Measurements from ENCODE around the gene NAT9.

The NAT9 gene

DNA sequence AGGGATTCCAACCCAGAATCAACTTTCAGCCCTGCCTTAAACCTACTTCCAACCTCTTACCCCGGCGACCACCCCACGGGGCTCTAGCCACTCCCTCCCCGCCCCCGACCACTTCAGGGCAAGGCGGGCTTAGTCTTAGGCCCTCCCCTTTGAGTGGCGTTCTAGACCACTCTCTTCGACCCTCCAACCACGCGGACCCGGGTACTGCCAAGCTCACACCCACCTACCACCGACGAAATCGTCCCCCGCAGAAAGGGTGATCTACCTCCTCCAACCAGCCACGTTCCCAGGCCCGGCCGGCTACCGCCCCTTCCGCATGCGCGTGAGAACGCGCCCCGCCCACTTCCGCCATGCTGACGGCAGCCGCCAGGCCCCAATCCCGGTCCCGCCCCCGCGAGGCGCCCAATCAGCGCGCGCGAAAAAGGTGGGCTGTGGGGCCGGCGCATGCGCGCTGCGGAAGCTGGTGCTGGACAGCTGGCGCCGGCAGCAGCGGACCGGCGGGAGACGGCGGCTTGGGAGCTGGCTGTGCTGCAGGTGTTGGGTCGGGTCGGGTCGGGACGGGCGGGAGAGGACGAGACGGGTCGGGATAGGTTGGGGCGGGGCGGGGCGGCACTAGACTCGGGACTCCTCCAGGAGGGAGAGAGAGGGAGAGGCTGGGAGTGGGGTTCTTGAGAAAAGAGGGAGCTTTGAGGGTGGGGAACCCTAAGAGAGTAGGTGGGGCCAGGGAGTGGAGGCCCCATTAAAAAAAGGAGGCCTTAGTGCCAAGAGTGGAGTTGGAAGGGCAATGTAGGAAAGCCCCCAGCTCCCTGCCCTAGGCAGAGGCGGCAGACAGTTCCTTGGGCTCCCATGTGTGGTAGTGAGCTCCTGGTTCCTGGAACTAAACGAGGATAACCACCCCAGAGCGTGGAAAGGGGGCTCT, at the start of gene NAT9:
NAT9 (minus strand) TSS at position 302 of the 919 bp plus-strand sequence. CDS start 647 bp downstream, outside the sequence.
- peak; percentile 93 for DNase-seq (ENCODE audit: low read depth)

DNA sequence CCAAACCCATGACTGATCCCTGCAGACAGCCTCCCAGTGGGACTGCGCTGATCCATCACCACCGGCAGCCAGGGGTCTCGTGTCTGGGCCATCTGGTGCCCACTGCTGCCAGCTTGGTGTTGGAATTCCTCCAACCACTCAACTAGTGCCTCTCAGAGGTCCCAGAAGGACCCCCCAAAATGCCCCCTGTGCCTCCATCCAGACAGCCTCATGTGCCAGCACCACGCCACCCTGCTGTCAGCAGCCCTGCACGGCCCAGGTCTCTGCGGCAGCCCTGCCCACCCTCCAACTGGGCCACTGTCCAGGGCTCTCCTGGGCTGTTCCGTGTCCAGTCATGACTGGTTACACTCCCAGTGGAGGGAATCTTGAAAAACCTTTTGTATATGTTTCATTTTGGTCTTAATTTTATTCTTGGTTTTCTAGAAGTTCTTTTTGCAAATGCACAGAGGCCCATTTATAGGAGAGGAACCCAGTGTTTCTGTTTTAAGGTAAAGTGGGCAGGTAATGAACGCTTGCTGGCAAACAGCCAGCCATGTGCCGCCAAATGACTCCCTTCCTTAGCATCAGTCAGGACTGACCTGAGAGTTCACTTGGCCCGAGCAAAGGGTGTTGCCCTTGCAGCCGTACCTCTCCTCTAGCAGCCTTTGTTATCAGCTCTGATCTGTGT, 48.9 kb upstream of the NAT9 start:
- no peak for DNase-seq (ENCODE audit: low read depth)

DNA sequence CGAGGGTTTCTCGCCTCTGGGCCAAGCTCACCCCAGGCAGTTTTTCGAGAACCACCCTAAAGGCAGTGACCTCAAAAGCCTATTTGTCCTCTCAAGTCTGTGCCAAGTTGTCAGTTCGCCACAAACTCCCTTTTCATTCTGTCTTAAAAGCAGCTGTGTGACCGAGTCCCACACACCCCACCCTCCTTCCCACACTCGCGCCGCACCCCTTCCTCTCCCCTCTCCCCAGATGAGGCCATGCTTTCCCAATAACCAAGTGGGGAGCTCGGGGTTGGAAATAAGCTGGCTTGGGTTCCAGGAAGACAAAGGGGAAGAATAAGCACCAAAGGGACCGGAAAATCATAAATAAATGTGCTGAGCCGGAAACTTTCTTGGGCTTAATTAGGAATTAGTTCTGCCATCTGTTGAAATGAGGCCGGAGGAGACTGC, 46.8 kb upstream of the NAT9 start:
- no peak for DNase-seq (ENCODE audit: low read depth)

GRCh38 chr17:74822335-74822938, 46.3 kb upstream of the NAT9 start:
- DNase-seq (ENCODE audit: low read depth): no peak

DNA sequence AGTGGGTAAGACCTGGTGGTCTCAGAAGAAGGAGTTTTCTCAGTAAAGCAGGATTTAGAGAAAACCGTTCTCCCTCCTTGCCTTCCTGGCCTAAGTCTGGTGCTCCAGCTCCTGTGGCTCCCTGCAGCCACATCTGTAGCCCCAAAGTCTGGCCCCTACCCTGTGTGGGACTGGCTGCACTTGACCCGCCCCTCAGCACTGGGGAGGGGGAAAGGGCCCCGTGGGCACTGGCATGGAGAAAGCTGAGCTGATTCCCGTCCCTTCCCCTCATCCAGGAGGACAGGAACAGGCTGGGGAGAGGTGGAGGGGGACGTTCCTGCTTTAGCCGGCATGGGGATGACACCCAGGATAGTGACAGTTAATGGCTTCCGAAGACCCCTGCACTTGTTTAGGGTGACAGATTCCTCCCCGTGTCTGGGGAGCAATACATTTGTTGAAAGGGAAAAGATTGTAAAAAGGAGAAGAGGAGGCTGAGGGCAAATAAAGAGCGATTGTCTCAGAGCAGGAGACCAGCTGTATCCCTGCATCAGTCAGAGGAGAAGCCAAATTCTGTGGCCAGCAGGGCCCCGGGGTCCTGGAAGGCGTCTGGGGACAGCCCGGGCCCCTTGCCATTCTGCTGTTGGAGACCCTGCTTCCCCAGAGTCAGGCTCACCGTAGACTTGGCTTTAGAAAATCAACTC, 45.6 kb upstream of the NAT9 start:
- DNase-seq (ENCODE audit: low read depth): no peak

DNA sequence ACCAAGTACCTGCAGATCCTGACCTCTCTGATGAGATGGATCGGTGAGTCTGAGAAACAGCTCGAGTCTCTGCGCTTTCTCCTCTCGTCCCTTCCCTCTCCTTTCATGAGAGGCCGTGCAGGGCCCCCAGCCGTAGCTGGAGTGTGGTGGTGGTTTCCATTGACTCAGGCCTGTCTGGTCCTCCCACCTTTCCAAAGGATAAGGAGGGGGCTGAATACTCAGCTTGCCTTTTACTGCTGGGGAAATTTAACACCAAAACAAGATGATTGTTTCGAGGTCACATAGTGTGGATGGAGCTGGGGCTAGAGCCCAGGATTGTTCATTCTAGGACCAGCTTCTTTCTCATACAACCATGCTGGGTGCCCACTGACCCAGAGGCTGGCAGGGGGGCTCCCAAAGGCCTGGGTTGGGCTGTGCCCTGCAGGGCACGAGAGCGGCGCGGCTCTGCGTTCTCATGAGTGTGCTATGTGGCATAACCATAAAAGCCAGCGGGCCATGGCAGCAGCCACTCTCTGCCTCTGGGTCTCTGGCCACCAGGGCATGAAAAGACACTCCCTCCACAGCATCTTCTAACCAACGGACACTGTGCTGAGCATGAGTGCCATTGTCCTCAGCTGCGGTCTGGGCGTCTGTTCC, 43.8 kb upstream of the NAT9 start:
- DNase-seq (ENCODE audit: low read depth): no peak

DNA sequence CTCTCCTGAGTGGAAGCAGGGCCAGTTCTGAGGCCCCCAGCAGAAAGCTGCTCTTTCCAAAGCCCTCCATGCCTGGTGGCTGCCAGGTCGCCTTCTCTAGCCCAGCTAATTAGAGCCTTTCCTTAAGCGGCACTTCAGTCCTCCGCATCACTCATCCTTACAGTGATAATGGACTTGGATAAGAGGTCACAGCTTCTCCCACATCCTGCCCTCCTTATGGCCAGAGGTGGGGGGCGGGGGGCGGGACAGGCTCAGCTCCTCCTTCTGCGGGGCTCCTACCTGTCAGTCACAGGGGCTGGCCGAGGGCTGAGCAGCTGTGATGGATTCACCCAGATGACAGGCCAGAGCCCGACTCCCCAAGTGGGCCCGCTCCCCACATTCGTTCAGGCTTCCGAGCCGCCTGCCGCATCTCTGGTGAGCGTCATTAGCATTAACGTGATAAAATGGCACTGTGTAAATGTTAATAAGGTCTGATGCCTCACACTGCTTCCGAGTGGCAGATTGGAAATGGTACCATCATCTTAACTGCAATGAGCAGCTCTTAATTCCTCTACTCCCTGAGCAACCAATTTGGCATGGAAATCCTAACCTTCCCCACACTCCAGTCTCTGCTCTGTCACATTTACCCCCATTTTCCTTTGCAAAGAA, 42.3 kb upstream of the NAT9 start:
- DNase-seq (ENCODE audit: low read depth): no peak

DNA sequence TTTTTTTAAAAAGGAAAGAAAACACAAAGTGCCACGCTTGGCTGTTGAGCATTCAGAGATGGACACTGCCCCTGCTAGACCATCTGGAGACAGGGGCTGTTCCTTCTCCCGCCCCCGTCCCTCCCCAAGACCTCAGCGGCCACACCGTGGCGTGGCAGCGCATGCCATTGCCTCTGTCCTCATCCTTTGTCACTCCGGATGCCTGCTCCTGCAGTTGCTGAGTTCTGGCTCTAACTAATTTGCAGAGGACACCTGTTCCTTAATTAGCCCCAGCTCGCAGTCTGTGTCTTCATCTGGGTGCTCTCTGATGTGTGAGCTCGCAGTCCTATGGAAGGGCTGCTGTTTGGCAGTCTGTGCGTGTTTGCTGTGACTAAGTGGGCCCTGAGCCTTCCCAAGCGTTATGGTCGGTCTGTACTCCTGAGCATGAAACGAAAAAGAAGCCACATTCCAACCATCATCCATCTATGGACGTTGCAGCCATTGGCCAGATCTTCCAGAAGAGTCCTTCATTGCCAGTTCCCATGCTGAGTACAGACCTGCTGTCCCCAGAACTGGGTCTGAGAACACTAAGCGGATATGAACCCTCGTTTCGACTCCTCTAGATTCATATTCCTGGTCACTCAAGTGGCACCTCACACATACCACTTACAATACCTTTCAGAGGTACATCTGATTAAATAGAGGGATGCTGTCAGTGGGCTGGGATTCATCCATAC, 40.9 kb upstream of the NAT9 start:
- DNase-seq (ENCODE audit: low read depth): no peak

DNA sequence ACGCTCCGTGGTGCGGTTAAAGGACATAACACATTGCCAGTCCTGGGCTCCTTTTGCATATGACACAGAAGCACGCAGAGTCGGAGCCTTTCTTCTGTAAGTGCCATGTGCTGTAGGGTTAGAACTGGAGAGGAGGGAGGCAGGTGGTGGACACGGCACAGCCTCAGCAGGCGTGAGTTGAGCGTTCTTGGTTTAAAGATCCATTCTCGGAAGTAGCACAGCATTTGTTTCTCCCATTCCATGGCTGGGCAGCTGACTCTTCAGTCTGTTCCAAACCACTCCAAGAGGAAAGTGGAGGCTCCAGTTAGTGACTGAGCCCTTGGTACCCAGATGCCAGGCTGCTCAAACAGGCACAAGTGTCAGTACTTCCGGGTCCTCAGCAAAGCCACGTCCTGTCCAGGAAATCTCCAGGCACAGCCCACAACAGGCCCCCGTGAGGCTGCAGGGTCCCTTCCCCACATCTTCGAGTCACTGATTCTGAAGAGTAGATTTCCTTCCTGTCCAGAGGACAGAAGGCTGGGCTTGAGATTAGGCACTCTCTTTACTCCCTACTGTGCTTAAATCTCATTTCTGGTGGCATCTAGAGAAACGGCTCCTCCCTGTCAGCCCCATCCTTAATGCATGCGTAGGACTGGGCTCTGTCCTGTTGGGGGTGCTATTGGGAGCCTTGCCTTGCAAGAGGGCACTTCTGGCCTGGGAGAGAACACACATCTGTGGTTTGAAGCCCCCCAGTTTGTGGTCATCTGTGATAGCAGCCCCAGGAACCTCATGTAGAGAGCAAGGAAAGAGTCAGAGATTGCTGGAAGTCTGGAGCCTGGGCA, 39.6 kb upstream of the NAT9 start:
- no peak for DNase-seq (ENCODE audit: low read depth)

- DNase-seq (ENCODE audit: low read depth): no peak
These were observed 38.9 kb upstream of the NAT9 start for GRCh38 chr17:74815067-74815466.

DNA sequence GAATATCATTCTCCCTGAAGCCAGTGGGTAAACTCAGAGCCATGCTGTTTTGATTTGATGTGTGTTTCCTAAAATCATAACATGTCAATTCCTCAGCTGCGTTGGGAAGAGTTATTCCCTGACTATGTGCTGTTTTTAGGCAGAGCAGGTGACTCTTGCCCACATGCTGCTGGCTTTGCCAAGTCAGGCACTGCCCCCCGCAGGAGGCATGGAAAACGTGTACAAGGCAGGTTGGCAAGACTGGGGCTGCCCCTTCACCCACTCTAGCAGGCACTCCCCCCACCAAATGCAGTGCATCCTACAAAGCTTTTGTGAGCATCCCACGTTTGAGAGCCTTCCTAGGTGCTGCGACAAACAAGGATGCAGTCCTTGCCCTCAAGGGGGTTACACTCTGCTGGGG, 38.3 kb upstream of the NAT9 start:
- no peak for DNase-seq (ENCODE audit: low read depth)

DNA sequence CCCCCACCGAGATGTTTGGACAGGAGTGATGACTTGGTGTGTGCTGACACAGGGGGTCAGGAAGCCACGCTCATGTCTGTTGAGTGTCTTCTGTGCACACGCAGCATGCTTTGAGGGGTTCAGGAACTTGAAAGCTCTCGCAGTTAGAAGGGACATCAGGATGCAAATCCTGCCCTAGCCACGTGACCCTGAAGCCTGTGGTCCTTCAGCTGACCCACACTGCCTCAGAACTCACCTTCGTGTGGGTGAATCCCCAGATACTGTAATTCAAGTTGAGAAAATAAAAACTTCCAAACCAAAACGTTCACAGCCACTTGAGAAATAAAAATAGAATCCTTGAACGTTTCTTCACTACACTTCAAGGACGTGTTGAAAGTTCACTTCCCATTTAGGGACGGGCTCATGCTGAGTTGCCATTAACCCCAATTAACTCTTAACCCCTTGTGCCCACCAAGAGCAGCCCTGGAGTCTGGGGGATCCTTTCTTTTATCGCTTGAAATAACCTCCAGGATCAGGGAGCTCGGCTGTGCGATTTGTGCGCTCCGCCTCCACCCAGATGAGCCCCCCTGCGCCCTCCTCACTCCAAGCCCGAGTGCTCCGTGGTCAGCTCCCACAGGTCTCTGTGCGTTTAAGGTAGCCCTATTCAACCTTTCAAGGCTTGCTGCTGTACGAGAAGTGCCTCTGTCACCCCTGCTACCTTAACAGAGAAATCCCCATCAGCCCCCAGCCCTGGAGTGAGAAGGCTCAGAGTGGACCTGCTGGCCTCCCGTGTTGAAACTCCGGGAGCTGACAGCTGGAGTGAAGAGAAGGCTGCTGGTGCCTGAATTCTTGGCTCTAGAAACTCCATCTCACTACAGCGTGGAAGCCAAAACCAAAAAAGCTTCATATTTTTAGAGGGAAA, 36.2 kb upstream of the NAT9 start:
- DNase-seq (ENCODE audit: low read depth): no peak

DNA sequence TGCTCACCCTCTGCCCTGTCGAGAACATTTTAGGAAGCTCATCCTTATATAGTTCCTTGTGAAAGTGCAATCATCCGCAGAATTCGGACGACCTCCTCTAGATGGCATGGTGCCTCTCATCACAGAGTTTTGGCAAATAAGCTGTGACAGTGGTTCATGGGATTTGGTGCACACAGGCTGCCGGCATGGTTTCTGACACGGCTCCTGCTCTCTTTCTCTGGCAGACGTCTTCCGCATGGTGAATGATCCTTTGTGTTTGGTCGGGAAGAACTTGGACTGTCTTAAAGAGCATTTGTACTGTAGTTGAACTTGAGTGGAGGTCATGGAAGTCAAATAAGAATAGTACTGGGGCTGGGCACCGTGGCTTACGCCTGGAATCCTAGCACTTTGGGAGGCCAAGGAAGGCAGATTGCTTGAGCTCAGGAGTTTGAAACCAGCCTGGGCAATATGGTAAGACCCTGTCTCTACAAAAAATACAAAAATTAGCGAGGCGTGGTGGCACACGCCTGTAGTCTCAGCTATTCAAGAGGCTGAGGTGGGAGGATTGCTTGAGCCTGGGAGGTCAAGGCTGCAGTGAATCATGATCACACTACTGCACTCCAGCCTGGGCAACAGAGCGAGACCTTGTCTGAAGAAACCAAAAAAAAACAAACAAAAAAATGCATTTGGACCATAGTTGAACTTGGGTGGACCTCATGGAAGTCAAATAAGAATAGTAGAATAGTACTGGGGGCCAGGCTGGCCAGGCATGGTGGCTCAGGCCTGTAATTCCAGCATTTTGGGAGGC, 34.7 kb upstream of the NAT9 start:
- no peak for DNase-seq (ENCODE audit: low read depth)

DNA sequence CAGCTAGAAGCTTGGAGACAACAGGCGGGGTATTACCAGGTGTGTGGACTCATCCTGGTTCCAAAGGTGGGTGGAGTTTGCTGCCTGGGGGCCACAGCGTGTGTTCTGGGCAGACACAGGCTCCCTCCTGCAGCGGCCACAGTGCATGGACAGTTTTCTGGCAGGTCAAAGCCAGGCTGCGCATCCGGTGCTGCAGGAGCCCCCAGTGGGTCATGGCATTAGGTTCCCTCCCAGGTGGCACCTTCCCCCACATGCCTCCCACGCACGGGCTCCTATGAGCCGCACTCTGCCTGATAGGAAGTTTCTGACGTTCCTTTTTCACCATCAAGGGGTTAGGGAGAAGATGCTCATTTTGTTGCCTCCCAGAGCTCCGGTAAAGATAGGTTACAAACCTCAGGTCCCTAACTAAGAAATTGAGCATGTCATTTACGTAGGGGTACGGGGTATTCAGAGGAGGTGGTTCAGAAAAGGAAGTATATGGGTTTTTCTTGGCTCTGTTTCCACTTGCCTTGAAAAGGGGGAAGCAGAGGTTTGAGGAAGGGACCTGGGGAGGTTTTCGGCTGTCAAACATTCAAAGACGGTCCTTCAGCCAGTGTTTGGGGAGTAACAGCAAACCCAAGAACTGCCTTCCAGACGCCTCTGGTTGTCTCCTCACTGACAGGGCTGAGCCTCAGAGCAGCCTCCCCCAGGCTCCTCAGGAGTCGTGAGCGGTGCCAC, 32.7 kb upstream of the NAT9 start:
- no peak for DNase-seq (ENCODE audit: low read depth)

DNA sequence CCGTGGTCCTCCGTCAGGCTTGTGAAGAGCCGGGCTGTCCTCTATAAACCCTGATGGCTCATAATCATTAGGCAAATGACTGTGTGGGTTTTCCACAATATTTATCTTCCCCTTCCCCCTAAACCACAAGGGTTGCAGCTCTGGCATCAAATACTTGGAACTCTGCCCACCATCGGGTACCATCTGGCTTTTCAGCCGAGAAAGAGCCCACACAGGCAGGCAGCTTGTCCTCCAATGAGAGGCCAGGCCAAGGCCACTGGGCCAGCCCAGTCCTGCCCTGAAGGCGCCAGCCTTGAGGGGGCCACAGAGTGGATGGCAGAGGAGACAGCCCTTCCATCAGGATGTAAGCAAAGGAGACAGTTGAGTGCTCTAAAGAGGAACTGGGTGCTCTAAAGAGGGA, 31.8 kb upstream of the NAT9 start:
- DNase-seq (ENCODE audit: low read depth): no peak

GRCh38 chr17:74807441-74807840, 31.3 kb upstream of the NAT9 start:
- DNase-seq (ENCODE audit: low read depth): no peak

- DNase-seq (ENCODE audit: low read depth): no peak
These were observed 30.2 kb upstream of the NAT9 start for GRCh38 chr17:74806334-74806733.
